EL (cell line): Measurements from ENCODE around the gene IL21.
"Not testable (repeated sequence)": the region's sequence is repeated elsewhere in the genome, so short reads cannot be mapped to it uniquely, and the experiment has no call there.

Experiments
- DNase-seq: peaks from one replicate; pipeline ENCODE4 v3.0.0-alpha.2; 2016

Gene IL21

GRCh38 chr4:122621016-122621507 is at the start of gene IL21:
Gene IL21 (minus strand): TSS chr4:122621066. CDS start chr4:122621011, 55 bp downstream.
- no peak for DNase-seq

- DNase-seq, result no peak
These were observed 49.3 kb upstream of the IL21 start for GRCh38 chr4:122669911-122670738.

GRCh38 chr4:122668241-122668640 is 47.4 kb upstream of the IL21 start:
- peak; percentile 72 for DNase-seq

- DNase-seq, result peak; percentile 90
These were observed 45.8 kb upstream of the IL21 start for GRCh38 chr4:122666527-122667245.

GRCh38 chr4:122665161-122665929 is 44.5 kb upstream of the IL21 start:
- DNase-seq, result peak; percentile 36

- peak; percentile 34 for DNase-seq
These were observed 43.1 kb upstream of the IL21 start for GRCh38 chr4:122663814-122664610.

- DNase-seq, result no peak
These were observed 42.4 kb upstream of the IL21 start for GRCh38 chr4:122663291-122663690.

GRCh38 chr4:122662701-122663100 is 41.8 kb upstream of the IL21 start:
- DNase-seq, result no peak

- peak; percentile 20 for DNase-seq
These were observed 40.6 kb upstream of the IL21 start for GRCh38 chr4:122661176-122662160.

GRCh38 chr4:122658818-122659295 is 38.0 kb upstream of the IL21 start:
- DNase-seq, result no peak

GRCh38 chr4:122658377-122658776 is 37.5 kb upstream of the IL21 start:
- DNase-seq, result no peak

- DNase-seq, result no peak
These were observed 36.7 kb upstream of the IL21 start for GRCh38 chr4:122657553-122657952.

GRCh38 chr4:122656583-122656982 is 35.7 kb upstream of the IL21 start:
- not testable (repeated sequence) for DNase-seq

GRCh38 chr4:122652379-122652778 is 31.5 kb upstream of the IL21 start:
- DNase-seq, result peak; percentile 51

- DNase-seq, result no peak
These were observed 29.3 kb upstream of the IL21 start for GRCh38 chr4:122650148-122650547.

- no peak for DNase-seq
These were observed 26.8 kb upstream of the IL21 start for GRCh38 chr4:122647656-122648055.

- DNase-seq, result no peak
These were observed 22.4 kb upstream of the IL21 start for GRCh38 chr4:122643257-122643656.

GRCh38 chr4:122639181-122639580 is 18.3 kb upstream of the IL21 start:
- DNase-seq, result no peak

GRCh38 chr4:122636697-122637096 is 15.8 kb upstream of the IL21 start:
- DNase-seq, result no peak

- no peak for DNase-seq
These were observed 14.3 kb upstream of the IL21 start for GRCh38 chr4:122635205-122635604.

GRCh38 chr4:122633211-122633610 is 12.3 kb upstream of the IL21 start:
- DNase-seq, result peak; percentile 38
